PC-3 (cell line): ENCODE results near the gene CHRNA7.

Experiments used
- CTCF ChIP-seq: fragments of 300-600 bp; sonication (generic); conservative IDR thresholded peaks from 2 replicates; pipeline ENCODE4 v1.5.1; 2017; ENCODE audit warnings: antibody characterized with exemption, low read depth, mild to moderate bottlenecking, low read length
- EZH2 ChIP-seq: fragments of 300-600 bp; sonication (generic); IDR thresholded peaks from one replicate; pipeline ENCODE4 v1.6.1; 2017; ENCODE audit warnings: antibody characterized with exemption, mild to moderate bottlenecking, low read length; ENCODE audit not compliant: unreplicated experiment
- EZH2phosphoT487 ChIP-seq: fragments of 300-600 bp; sonication (generic); IDR thresholded peaks from 2 replicates; pipeline ENCODE4 v1.6.1; 2018; ENCODE audit warnings: mild to moderate bottlenecking, antibody characterized with exemption, low read length, borderline replicate concordance

- TF ChIP-seq CTCF (no peak), EZH2 (no peak), EZH2phosphoT487 (no peak)
Measured at GRCh38 chr15:32117122-32117521, 86.8 kb downstream of the CHRNA7 start.
